Right lobe of liver (tissue), 4 donors: ENCODE data around the gene TFEB.

ENCODE experiments used
- POLR2A ChIP-seq: fragments of 450-650 bp; IDR thresholded peaks from one replicate; pipeline ENCODE4 v1.6.1; 2017; ENCODE audit warnings: antibody characterized with exemption, mild to moderate bottlenecking
- TF ChIP-seq, protein P1 (sequence below), 4 donors: fragments of 200-600 bp in 3 of 4; fragments of 450-650 bp in 1 of 4; IDR thresholded peaks; one replicate each; pipeline versions ENCODE4 v1.5.1 to v1.8.0; 2016 to 2022; ENCODE audit warnings: antibody characterized with exemption in 4 of 4, mild to moderate bottlenecking in 2 of 4
- donor health status: DM: no; HTN: no; CAD: no.
- donor health status: DM: no; HTN: no; CAD: no.
- donor health status: DM: no; HTN: yes; CAD: no.

DNA sequence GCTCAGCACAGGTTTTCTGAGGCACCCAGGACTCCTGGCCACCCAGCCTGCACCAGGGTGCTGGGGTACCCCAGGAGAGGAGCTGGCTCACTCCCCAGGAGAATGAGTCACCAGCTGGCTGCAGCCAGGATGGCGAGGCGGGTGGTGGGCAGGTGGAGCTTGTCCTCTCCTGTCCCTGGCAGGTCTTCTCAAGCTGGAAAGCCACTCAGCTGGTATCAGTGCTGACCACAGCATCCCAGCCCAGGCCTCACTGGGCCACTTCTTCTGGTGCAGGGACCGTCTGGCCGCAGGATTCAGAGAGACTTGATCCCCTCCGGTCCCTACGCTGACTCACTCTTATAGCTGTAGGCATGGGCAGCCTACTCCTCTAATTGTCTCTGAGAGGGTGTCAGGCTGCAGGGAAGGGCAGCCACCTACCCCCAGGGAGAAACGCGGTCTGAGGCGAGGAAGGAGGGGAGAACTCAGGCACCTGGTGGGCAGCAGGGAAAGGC is 22.2 kb downstream of the TFEB start:
- TF ChIP-seq, protein P1, sequence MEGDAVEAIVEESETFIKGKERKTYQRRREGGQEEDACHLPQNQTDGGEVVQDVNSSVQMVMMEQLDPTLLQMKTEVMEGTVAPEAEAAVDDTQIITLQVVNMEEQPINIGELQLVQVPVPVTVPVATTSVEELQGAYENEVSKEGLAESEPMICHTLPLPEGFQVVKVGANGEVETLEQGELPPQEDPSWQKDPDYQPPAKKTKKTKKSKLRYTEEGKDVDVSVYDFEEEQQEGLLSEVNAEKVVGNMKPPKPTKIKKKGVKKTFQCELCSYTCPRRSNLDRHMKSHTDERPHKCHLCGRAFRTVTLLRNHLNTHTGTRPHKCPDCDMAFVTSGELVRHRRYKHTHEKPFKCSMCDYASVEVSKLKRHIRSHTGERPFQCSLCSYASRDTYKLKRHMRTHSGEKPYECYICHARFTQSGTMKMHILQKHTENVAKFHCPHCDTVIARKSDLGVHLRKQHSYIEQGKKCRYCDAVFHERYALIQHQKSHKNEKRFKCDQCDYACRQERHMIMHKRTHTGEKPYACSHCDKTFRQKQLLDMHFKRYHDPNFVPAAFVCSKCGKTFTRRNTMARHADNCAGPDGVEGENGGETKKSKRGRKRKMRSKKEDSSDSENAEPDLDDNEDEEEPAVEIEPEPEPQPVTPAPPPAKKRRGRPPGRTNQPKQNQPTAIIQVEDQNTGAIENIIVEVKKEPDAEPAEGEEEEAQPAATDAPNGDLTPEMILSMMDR (IDR thresholded peaks at IDR 0.05): no peak
- TF ChIP-seq POLR2A: no peak
